Suprapubic skin (tissue), 4 donors: ENCODE measurements around the gene ATP6V1A. TPM values are rescaled to one million over a fixed set of nuclear protein-coding genes. Genes with fewer than 3 reads are reported as not detected.

Experiments
- DNase-seq, 2 donors: peaks; one replicate each; pipeline ENCODE4 v3.0.0-alpha.2; 2019; ENCODE audit warnings: low spot score in 2 of 2
- H3K27ac ChIP-seq: fragments of 200-600 bp; sonication (generic); one replicate; pipeline ENCODE4 v1.5.1; 2019
- H3K27me3 ChIP-seq: fragments of 200-600 bp; sonication (generic); one replicate; pipeline ENCODE4 v1.5.1; 2019
- H3K36me3 ChIP-seq: fragments of 200-600 bp; sonication (generic); one replicate; pipeline ENCODE4 v1.5.1; 2019
- H3K4me1 ChIP-seq: fragments of 200-600 bp; sonication (generic); one replicate; pipeline ENCODE4 v1.5.1; 2019
- H3K4me3 ChIP-seq: fragments of 200-600 bp; sonication (generic); one replicate; pipeline ENCODE4 v1.5.1; 2019; ENCODE audit warnings: mild to moderate bottlenecking
- H3K9me3 ChIP-seq: fragments of 200-600 bp; sonication (generic); one replicate; pipeline ENCODE4 v1.5.1; 2019
- EP300 ChIP-seq: sonication (generic); formaldehyde crosslinking; IDR thresholded peaks from one replicate; pipeline ENCODE4 v1.6.1; 2017; ENCODE audit warnings: antibody characterized with exemption
- POLR2A ChIP-seq, 2 donors: fragments of 450-650 bp; IDR thresholded peaks; one replicate each; pipeline ENCODE4 v1.6.1; 2017; ENCODE audit warnings: antibody characterized with exemption in 2 of 2, mild to moderate bottlenecking in 2 of 2, moderate library complexity in 2 of 2
- POLR2AphosphoS5 ChIP-seq, 3 donors: sonication (generic); formaldehyde crosslinking; IDR thresholded peaks; one replicate each; pipeline ENCODE4 v1.6.1; 2017; ENCODE audit warnings: antibody characterized with exemption in 3 of 3
- WGBS: methylation state at CpG from one replicate; pipeline ENCODE4 v1.1.5; 2018; 5-methylcytosine and 5-hydroxymethylcytosine counted together
- total RNA-seq, 4 donors: library from RNA; depleted of rRNA; stranded (reverse); fragments of >200 nt; gene quantifications; one replicate each; pipeline ENCODE4 v1.1.0, GENCODE V29; 2016
- TF ChIP-seq, protein P1 (sequence below), 2 donors: fragments of 200-600 bp in 1 of 2; fragments of 450-650 bp in 1 of 2; sonication (generic) in 1 of 2; IDR thresholded peaks; one replicate each; pipeline ENCODE4 v1.5.1; 2016 to 2019; ENCODE audit warnings: antibody characterized with exemption in 2 of 2, mild to moderate bottlenecking in 1 of 2, moderate library complexity in 1 of 2

The ATP6V1A gene
- total RNA-seq, 4 donors from 2014 or later = 43.5 to 63.5 (median 58.7) TPM

DNA sequence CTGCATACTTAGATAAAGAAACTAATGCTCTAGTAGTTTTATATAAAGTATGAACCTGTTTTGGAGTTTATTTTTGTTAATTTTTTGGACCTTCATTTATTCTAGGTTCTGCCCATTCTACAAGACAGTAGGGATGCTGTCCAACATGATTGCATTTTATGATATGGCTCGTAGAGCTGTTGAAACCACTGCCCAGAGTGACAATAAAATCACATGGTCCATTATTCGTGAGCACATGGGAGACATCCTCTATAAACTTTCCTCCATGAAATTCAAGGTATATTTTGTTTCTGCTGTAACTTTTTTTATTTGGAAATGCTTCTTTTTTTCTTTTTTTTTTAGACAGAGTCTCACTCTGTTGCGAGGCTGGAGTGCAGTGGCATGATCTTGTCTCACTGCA is 58.4 kb downstream of the ATP6V1A start:
- no peak overlapping the region for H3K27ac ChIP-seq
- peaks cover 91% of the 10 kb centered on the region for H3K36me3 ChIP-seq
- no peaks in the 10 kb centered on the region for H3K4me1 ChIP-seq
- 94% methylated on average over 3 of the region's 3 CpGs for WGBS
- TF ChIP-seq EP300 (no peak), POLR2A (IDR thresholded peaks at IDR 0.05) (no peak), POLR2AphosphoS5 (IDR thresholded peaks at IDR 0.05) (no peak)
- TF ChIP-seq, protein P1, sequence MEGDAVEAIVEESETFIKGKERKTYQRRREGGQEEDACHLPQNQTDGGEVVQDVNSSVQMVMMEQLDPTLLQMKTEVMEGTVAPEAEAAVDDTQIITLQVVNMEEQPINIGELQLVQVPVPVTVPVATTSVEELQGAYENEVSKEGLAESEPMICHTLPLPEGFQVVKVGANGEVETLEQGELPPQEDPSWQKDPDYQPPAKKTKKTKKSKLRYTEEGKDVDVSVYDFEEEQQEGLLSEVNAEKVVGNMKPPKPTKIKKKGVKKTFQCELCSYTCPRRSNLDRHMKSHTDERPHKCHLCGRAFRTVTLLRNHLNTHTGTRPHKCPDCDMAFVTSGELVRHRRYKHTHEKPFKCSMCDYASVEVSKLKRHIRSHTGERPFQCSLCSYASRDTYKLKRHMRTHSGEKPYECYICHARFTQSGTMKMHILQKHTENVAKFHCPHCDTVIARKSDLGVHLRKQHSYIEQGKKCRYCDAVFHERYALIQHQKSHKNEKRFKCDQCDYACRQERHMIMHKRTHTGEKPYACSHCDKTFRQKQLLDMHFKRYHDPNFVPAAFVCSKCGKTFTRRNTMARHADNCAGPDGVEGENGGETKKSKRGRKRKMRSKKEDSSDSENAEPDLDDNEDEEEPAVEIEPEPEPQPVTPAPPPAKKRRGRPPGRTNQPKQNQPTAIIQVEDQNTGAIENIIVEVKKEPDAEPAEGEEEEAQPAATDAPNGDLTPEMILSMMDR (IDR thresholded peaks at IDR 0.05) = no peak
- H3K4me3 ChIP-seq = no peak overlapping the region
- H3K27me3 ChIP-seq = no peaks in the 10 kb centered on the region
- no peak for DNase-seq
- H3K9me3 ChIP-seq = no peaks in the 10 kb centered on the region

DNA sequence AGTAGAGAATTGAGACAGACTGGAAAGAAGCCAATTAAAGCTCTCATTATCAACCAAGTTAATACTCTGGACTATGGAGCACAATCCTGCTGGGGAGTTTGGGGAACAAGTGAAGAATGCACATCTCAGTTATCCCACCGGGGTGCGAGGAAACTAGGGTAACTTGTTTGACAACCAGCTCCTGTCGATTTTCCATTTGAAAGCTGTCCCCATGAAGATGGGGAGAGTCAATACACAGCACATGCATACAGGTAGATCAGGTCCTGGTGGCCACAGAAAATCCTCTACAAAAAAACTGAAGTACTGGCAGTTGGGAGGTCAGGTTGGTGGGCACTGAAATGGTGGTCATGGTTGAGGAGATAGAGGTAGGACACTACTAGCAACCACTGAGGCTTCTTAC is 66.0 kb downstream of the ATP6V1A start:
- no peak for TF ChIP-seq POLR2A (IDR thresholded peaks at IDR 0.05)
- TF ChIP-seq, protein P1 (IDR thresholded peaks at IDR 0.05) = no peak
- TF ChIP-seq EP300 = no peak
- TF ChIP-seq POLR2AphosphoS5 (IDR thresholded peaks at IDR 0.05) = no peak
- Histone ChIP-seq H3K9me3 (no peaks in the 10 kb centered on the region), H3K27ac (no peak overlapping the region), H3K4me3 (no peak overlapping the region), H3K27me3 (no peaks in the 10 kb centered on the region), H3K36me3 (peaks cover 27% of the 10 kb centered on the region), H3K4me1 (no peaks in the 10 kb centered on the region)
- 83% methylated on average over 3 of the region's 3 CpGs for WGBS
- DNase-seq = no peak

DNA sequence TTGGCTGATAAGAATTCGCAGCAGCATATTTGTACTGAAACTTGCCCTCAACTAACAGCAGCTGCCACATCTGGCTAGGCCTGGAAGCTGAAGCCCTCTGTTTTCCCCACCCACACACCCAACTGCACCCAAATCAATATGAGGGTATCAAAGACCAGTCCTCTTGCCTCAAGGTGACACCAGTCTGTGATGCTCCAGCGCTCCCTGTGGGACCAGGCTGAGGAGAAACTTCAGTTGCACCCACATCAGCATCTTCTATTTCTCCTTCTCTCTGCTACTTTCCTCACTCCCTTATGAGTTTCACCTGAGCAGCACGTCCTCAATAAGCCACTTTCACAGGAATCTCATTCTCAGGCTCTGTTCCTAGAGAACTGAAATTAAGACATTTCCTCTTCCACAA is 73.0 kb downstream of the ATP6V1A start:
- WGBS = 90% methylated on average over 3 of the region's 3 CpGs
- Histone ChIP-seq H3K4me1 (no peaks in the 10 kb centered on the region), H3K36me3 (no peaks in the 10 kb centered on the region), H3K27ac (no peak overlapping the region), H3K9me3 (no peaks in the 10 kb centered on the region), H3K27me3 (no peaks in the 10 kb centered on the region), H3K4me3 (no peak overlapping the region)
- TF ChIP-seq EP300 (no peak), POLR2A (IDR thresholded peaks at IDR 0.05) (no peak), POLR2AphosphoS5 (IDR thresholded peaks at IDR 0.05) (no peak)
- TF ChIP-seq, protein P1 (IDR thresholded peaks at IDR 0.05) = no peak
- DNase-seq = no peak

DNA sequence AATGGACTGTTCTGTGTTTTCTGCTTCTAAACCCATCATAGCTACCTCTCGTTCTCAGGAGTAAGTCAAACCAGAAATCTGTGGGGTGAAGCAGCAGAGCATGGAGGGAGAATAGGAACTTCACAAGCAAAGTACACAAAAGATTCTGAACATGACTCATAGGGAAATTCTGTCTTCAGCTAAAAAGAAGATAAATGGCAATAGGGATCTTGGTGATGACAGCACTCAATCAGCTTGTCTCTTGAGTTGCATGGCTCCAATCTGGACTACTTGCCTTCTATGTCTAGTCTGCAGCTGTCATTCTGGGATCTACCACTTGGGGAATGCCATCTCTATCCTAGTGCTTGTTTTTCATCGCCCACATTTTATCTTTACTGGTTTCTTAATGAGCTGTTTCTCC is 78.3 kb downstream of the ATP6V1A start:
- WGBS = 76% methylated on average over 2 of the region's 2 CpGs
- no peak overlapping the region for H3K27ac ChIP-seq

DNA sequence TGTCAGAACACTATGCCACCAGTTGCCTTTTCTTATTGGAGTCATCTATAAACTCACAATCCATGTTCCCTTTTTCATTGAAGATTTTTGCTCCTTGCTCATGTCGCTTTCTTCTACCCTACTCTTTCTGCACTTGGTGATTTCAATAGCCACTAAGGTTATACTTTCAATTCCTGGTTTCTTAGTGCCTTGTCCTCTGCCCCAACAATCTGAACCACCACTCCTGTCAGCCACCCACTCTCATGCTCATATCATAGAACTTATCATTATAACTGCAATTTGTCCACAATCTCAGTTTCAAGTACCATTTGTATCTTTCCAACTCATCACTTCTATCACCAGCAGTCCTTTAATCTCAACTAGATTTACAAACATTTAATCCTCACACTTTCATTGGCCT is 81.8 kb downstream of the ATP6V1A start:
- Histone ChIP-seq H3K4me3 (no peak overlapping the region), H3K27ac (no peak overlapping the region), H3K9me3 (no peaks in the 10 kb centered on the region), H3K4me1 (no peaks in the 10 kb centered on the region), H3K36me3 (no peaks in the 10 kb centered on the region), H3K27me3 (no peaks in the 10 kb centered on the region)
- no peak for DNase-seq
- WGBS = 97% methylated on average over 1 of the region's 1 CpG
- TF ChIP-seq POLR2A (IDR thresholded peaks at IDR 0.05) (no peak), EP300 (no peak), POLR2AphosphoS5 (IDR thresholded peaks at IDR 0.05) (no peak)
- TF ChIP-seq, protein P1 (IDR thresholded peaks at IDR 0.05) = no peak

More for the DNA sequence above, 78.3 kb downstream of the ATP6V1A start:
- DNase-seq = no peak
- Histone ChIP-seq H3K27me3 (no peaks in the 10 kb centered on the region), H3K9me3 (no peaks in the 10 kb centered on the region), H3K4me1 (no peaks in the 10 kb centered on the region), H3K36me3 (no peaks in the 10 kb centered on the region), H3K4me3 (no peak overlapping the region)
- no peak for TF ChIP-seq POLR2AphosphoS5 (IDR thresholded peaks at IDR 0.05)
